Sigmoid colon (tissue), 7 donors: ENCODE data around the gene MYO18B. TPM values are rescaled to one million over a fixed set of nuclear protein-coding genes. Genes with fewer than 3 reads are reported as not detected.

Experiments
- DNase-seq: peaks from one replicate; pipeline ENCODE4 v3.0.0-alpha.2; 2019
- H3K27ac ChIP-seq, 4 donors: fragments of 200-600 bp; sonication (generic); one replicate each; pipeline ENCODE4 v1.5.1; 2016 to 2019; ENCODE audit warnings: mild to moderate bottlenecking in 1 of 4
- H3K27me3 ChIP-seq, 3 donors: fragments of 200-600 bp; sonication (generic); one replicate each; pipeline ENCODE4 v1.5.1; 2019; ENCODE audit warnings: mild to moderate bottlenecking in 1 of 3
- H3K36me3 ChIP-seq, 4 donors: fragments of 200-600 bp; sonication (generic); one replicate each; pipeline ENCODE4 v1.5.1; 2016 to 2019
- H3K4me1 ChIP-seq, 4 donors: fragments of 200-600 bp; sonication (generic); one replicate each; pipeline ENCODE4 v1.5.1; 2017 to 2019
- H3K4me3 ChIP-seq, 4 donors: fragments of 200-600 bp; sonication (generic); one replicate each; pipeline ENCODE4 v1.5.1; 2017 to 2019; ENCODE audit warnings: mild to moderate bottlenecking in 2 of 4, moderate library complexity in 1 of 4
- H3K9me3 ChIP-seq, 4 donors: fragments of 200-600 bp in 3 of 4; sonication (generic) in 3 of 4; one replicate each; pipeline versions ENCODE4 v1.5.1 to v1.6.1; 2013 to 2019
- EP300 ChIP-seq, 4 donors: sonication (generic); formaldehyde crosslinking; IDR thresholded peaks; one replicate each; pipeline ENCODE4 v1.6.1; 2017; ENCODE audit warnings: antibody characterized with exemption in 4 of 4
- POLR2A ChIP-seq, 2 donors: fragments of 450-650 bp; IDR thresholded peaks; one replicate each; pipeline ENCODE4 v1.6.1; 2016; ENCODE audit warnings: antibody characterized with exemption in 2 of 2, mild to moderate bottlenecking in 2 of 2, moderate library complexity in 2 of 2
- POLR2AphosphoS5 ChIP-seq, 4 donors: sonication (generic); formaldehyde crosslinking; IDR thresholded peaks; one replicate each; pipeline ENCODE4 v1.6.1; 2017; ENCODE audit warnings: antibody characterized with exemption in 4 of 4
- WGBS, 2 donors: extraction: QIAGEN DNeasy Blood & Tissue Kit; methylation state at CpG; one replicate each; pipeline ENCODE4 v1.1.7; 2013; 5-methylcytosine and 5-hydroxymethylcytosine counted together
- intact Hi-C: fragments of 100-400 bp; cut with DNase I; formaldehyde crosslinking; loops from one replicate; pipeline ENCODE4 v1.15.1; 2023
- polyA plus RNA-seq, 3 donors: library from polyadenylated mRNA; stranded (reverse); fragments of 200-250 nt; gene quantifications; one replicate each; pipeline ENCODE4 v1.2.3, GENCODE V29; 2013
- total RNA-seq, 4 donors: library from RNA; depleted of rRNA; stranded (reverse); fragments of >200 nt; gene quantifications; one replicate each; pipeline ENCODE4 v1.1.0, GENCODE V29; 2016
- TF ChIP-seq, protein P1 (sequence below), 4 experiments: fragments of 450-650 bp in 3 of 4; fragments of 200-600 bp in 1 of 4; IDR thresholded peaks; one replicate each; pipeline ENCODE4 v1.5.1; 2016 to 2019; ENCODE audit warnings: antibody characterized with exemption in 4 of 4, mild to moderate bottlenecking in 3 of 4, moderate library complexity in 2 of 4
- donor health status: healthy with polysubstance abuse.
- donor health status: Bipolar disorder and iron deficiency.
- donor health status: healthy.

The MYO18B gene
- total and polyA plus RNA-seq, 7 donors, result under 0.01 to 0.60 (median 0.30) TPM; not detected in 3

DNA sequence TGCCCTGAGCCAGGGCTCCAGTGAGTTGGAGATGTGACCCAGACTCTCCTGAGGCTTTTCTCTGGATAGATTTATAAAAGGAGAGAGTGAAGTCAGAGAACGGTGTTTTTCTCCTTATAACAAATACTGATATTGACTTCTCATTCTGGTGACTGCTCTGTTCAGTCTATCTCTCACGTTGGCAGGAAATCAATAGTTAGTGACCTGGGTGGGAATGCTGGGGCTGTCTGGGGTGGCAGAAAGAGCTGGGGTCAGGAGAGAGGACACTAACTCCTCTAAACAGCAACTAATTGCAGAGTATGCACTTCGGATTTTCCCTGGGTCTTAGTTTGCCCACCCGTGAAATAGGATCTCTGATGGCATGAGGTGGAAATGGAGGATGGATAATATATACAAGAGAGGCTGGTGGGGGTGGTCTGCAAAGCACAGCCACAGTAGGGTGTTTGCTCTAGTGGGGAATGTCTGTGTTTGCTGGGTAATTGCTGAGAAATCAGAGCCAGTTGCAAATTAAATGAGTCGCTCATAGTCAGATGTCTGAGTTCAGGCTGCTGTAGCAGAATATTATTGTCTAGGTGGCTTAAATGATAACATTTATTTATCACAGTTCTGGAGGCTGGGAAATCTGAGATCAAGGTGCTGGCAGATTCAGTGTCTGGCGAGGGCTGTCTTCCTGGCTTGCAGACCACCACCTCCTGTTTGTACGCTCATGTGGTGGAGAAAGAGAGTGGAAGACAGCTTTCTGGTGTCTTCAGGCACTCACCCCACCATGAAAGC, 167.8 kb downstream of the MYO18B start:
- Histone ChIP-seq H3K4me3 (no peak overlapping the region), H3K4me1 (no peaks in the 10 kb centered on the region), H3K9me3 (no peaks in the 10 kb centered on the region), H3K27ac (no peak overlapping the region), H3K36me3 (no peaks in the 10 kb centered on the region), H3K27me3 (peaks cover 0 to 16% (median 6%) of the 10 kb centered on the region in 3 donors)
- TF ChIP-seq POLR2AphosphoS5 (IDR thresholded peaks at IDR 0.05), result no peak
- TF ChIP-seq, protein P1, sequence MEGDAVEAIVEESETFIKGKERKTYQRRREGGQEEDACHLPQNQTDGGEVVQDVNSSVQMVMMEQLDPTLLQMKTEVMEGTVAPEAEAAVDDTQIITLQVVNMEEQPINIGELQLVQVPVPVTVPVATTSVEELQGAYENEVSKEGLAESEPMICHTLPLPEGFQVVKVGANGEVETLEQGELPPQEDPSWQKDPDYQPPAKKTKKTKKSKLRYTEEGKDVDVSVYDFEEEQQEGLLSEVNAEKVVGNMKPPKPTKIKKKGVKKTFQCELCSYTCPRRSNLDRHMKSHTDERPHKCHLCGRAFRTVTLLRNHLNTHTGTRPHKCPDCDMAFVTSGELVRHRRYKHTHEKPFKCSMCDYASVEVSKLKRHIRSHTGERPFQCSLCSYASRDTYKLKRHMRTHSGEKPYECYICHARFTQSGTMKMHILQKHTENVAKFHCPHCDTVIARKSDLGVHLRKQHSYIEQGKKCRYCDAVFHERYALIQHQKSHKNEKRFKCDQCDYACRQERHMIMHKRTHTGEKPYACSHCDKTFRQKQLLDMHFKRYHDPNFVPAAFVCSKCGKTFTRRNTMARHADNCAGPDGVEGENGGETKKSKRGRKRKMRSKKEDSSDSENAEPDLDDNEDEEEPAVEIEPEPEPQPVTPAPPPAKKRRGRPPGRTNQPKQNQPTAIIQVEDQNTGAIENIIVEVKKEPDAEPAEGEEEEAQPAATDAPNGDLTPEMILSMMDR (IDR thresholded peaks at IDR 0.05), result no peak
- TF ChIP-seq POLR2A (IDR thresholded peaks at IDR 0.05), result no peak
- TF ChIP-seq EP300 (IDR thresholded peaks at IDR 0.05), result no peak
- intact Hi-C loops, result loop anchor here (10.0 kb wide), 2 partner anchors 45 to 75 kb away; no protein-coding TSS in a partner anchor
- no peak for DNase-seq
- whole genome bisulfite sequencing, 2 donors, result 46 to 69% methylated on average over 7 of the region's 7 CpGs

DNA sequence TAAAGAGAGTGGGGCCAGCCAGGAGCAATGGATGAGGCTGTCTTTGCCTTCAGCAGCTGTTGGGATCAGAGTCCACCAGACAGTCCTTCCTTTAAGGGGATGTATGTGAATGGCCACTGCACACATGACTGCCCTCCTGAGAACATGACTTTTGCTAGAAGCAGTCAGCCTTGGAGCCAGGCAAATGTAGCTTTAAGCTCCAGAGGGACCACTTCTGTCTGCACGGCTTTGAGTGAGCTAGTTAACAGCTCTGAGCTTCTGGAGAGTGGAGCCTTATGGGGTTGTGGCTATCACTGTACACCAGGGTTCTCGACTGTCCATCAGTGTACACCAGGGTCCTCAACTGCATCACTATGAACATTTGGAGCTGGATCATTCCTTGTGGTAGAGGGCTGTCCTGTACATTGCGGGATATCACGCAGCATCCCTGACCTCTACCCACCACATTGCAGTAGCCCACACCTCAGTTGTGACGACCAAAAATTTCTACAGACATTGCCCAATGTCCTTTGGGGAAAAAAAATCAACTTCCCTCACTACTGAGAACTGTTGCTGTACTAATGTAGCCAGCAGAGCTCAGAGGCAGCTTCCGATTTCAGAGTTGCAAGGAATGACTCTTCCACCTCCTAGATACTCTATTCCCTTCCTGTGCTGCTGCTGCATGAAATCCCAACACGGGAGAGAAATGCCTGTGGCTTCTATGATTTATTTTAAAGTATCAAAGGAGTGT, 169.4 kb downstream of the MYO18B start:
- Histone ChIP-seq H3K4me3 (no peak overlapping the region), H3K9me3 (no peaks in the 10 kb centered on the region), H3K27ac (no peak overlapping the region), H3K4me1 (no peaks in the 10 kb centered on the region), H3K27me3 (peaks cover 0 to 29% (median 6%) of the 10 kb centered on the region in 3 donors), H3K36me3 (no peaks in the 10 kb centered on the region)
- no peak for TF ChIP-seq POLR2A (IDR thresholded peaks at IDR 0.05)
- no peak for TF ChIP-seq EP300 (IDR thresholded peaks at IDR 0.05)
- TF ChIP-seq POLR2AphosphoS5 (IDR thresholded peaks at IDR 0.05), result no peak
- TF ChIP-seq, protein P1 (IDR thresholded peaks at IDR 0.05), result no peak
- intact Hi-C loops, result loop anchor here (10.0 kb wide), 1 partner anchor 73 kb away; no protein-coding TSS in a partner anchor
- no peak for DNase-seq
- 68 to 74% methylated on average over 7 of the region's 7 CpGs for WGBS, 2 donors

DNA sequence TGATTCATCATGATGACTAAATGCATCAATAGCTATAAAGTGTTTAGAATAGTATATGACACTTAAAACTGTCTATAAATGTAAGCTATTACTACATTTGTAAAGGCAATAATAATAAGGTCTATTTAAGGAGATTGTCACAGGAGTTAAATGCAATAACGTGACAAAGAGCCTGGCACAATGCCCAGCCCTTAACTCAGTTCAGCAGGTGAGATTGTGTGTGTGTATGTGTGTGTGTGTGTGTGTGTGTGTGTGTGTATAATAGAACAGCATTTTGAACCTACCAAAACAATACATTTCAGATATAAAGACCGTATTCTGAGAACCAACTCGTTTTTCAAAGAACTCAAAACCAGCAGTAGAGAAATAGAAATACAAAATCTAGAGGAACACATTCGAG, 177.5 kb downstream of the MYO18B start:
- H3K27me3 ChIP-seq, result peaks cover 4 to 63% (median 7%) of the 10 kb centered on the region in 3 donors
- H3K27ac ChIP-seq, result no peak overlapping the region
- H3K9me3 ChIP-seq, result peaks cover 0 to 5% (median 1%) of the 10 kb centered on the region in 4 donors
- 16 to 65% methylated on average over 4 of the region's 4 CpGs for WGBS, 2 donors
- intact Hi-C loops, result loop anchor here (10.0 kb wide), 1 partner anchor 65 kb away; no protein-coding TSS in a partner anchor
- no peaks in the 10 kb centered on the region for H3K4me1 ChIP-seq
- no peak for DNase-seq
- no peak overlapping the region for H3K4me3 ChIP-seq
- no peaks in the 10 kb centered on the region for H3K36me3 ChIP-seq
- TF ChIP-seq, protein P1 (IDR thresholded peaks at IDR 0.05), result no peak
- TF ChIP-seq POLR2AphosphoS5 (IDR thresholded peaks at IDR 0.05) (no peak), POLR2A (IDR thresholded peaks at IDR 0.05) (no peak), EP300 (IDR thresholded peaks at IDR 0.05) (no peak)

DNA sequence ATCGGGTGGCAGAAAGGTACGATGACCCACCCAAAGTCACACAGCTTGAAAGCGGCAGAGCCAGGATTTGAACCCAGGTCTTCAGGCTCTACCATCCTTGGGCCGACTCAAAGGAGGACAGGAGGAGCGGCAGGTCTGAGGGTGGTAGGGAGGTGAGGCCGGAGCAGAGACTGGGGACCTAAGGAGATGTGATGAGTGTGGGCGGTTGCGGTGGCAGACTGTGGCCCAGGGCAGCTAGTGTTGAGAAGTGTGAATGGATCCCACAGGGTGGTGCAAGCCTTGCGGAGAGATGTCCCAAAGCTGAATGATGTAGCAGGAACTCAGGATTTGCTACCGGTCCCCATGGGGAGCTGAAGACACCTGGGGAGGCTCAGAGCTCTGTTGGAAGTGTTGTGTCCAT, 180.2 kb downstream of the MYO18B start:
- Histone ChIP-seq H3K4me3 (no peak overlapping the region), H3K4me1 (no peaks in the 10 kb centered on the region), H3K27me3 (peaks cover 0 to 58% (median 4%) of the 10 kb centered on the region in 3 donors), H3K27ac (no peak overlapping the region), H3K9me3 (peaks cover 0 to 5% (median under 1%) of the 10 kb centered on the region in 4 donors), H3K36me3 (no peaks in the 10 kb centered on the region)
- 90 to 92% methylated on average over 10 of the region's 10 CpGs for WGBS, 2 donors
- no peak for DNase-seq
- intact Hi-C loops, result no loop called here
- TF ChIP-seq POLR2AphosphoS5 (IDR thresholded peaks at IDR 0.05) (no peak), POLR2A (IDR thresholded peaks at IDR 0.05) (no peak), EP300 (IDR thresholded peaks at IDR 0.05) (no peak)
- TF ChIP-seq, protein P1 (IDR thresholded peaks at IDR 0.05), result no peak
